ENCODE measurements around the gene MEX3A. TPM values are rescaled to one million over a fixed set of nuclear protein-coding genes. Genes with fewer than 3 reads are reported as not detected.
"Not testable (repeated sequence)": the region's sequence is repeated elsewhere in the genome, so short reads cannot be mapped to it uniquely, and the experiment has no call there.

The MEX3A gene
- total RNA-seq, 2 experiments from 2014 or later: 0.09 to 0.11 TPM

DNA sequence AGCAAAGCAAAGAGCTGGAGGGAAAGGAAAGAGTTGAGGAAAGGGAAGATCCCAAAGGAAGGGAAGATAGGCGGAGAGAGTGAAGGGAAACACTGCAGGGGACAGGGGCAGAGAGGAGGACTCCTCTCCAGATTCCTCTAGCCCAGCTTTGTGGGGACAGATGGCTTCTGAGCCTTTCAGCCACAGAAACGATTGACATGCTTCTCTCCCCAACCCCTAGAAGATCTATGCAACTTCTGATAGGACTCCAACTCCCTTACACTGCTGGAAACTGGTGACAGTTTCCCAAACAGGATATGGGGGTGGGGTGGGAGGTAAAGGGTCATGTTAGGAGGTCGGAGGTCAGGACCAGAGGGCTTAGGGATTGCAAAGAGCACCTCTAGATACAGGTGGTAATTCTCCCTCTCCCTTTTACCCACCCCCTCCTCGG lies 6.5 kb downstream of the MEX3A start:
- ATAC-seq (ENCODE audit: low read depth) (no peak), DNase-seq (no peak)
- no peak overlapping the region for H3K27ac Mint-ChIP-seq
- peaks cover 28% of the 10 kb centered on the region for H3K27me3 Mint-ChIP-seq
- H3K36me3 Mint-ChIP-seq: no peaks in the 10 kb centered on the region
- H3K4me3 Mint-ChIP-seq: no peak overlapping the region
- no peaks in the 10 kb centered on the region for H3K9me3 Mint-ChIP-seq
- H3K4me1 Mint-ChIP-seq: no peaks in the 10 kb centered on the region
- POLR2A ChIA-PET: no interaction called here

DNA sequence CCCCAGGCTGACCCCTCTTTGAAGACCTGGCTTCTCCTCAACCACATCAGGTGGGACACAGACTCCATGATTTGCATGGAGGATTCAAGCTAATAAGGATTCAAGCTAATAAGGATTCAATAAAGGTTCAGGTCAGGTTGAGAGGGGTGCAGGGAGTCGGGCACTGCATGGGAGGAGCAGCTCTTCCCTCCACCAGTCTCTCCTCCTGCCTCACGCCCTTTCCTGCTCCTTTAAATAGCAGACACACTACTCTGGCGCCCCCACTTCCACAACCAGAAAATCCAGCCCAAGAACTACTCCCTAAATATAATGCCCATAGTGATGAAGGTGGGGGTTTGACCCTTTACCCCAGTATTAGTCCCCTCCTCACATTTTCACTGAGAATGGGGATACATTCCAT lies 7.1 kb downstream of the MEX3A start:
- ATAC-seq (ENCODE audit: low read depth) (no peak), DNase-seq (no peak)
- H3K4me1 Mint-ChIP-seq: no peaks in the 10 kb centered on the region
- peaks cover 22% of the 10 kb centered on the region for H3K27me3 Mint-ChIP-seq
- H3K4me3 Mint-ChIP-seq: no peak overlapping the region
- no peaks in the 10 kb centered on the region for H3K36me3 Mint-ChIP-seq
- no peak overlapping the region for H3K27ac Mint-ChIP-seq
- no peaks in the 10 kb centered on the region for H3K9me3 Mint-ChIP-seq
- POLR2A ChIA-PET: no interaction called here

DNA sequence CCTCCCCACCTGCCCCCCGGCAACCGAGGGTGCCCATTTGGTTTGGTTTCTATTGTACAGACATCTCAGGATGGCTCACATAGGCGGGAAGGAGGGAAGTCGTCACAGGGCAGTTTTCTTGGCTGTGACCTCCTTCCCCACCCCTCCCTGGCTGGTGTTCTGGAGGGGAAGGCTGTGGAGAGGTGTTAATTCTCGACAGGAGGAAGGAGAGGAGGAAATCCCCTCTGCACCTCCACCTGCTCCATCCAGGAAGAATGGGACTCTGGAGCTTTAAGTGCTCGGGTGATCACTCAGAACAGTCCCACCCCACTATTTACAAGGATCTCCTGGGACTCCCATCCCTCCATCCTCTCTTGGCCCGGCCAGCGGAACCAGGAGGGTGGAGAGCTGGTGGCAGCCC lies 7.6 kb downstream of the MEX3A start:
- no peak overlapping the region for H3K27ac Mint-ChIP-seq
- no peak overlapping the region for H3K4me3 Mint-ChIP-seq
- DNase-seq (no peak), ATAC-seq (ENCODE audit: low read depth) (no peak)
- H3K9me3 Mint-ChIP-seq: no peaks in the 10 kb centered on the region
- H3K27me3 Mint-ChIP-seq: peaks cover 17% of the 10 kb centered on the region
- no peaks in the 10 kb centered on the region for H3K36me3 Mint-ChIP-seq
- POLR2A ChIA-PET: no interaction called here
- no peaks in the 10 kb centered on the region for H3K4me1 Mint-ChIP-seq

DNA sequence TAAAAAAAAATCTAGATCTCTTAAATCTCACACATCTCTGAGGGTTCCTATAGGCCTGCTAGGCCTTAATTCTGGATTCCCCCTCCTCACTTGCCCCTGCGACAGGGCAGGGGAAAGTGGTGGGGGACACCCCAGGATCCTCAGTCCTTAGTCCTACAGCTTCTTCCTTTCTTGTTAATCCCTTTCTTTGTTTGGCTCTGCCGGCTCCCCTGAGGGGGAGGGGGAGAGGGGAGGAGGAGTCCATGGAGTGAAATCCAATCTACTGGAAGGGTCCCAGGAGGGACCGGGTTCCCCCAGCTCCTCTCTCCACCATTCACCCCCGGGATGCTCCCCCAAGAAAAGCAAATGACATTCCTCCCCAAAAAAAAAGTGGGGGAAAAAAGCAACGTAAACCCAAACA lies 8.5 kb downstream of the MEX3A start:
- H3K4me3 Mint-ChIP-seq: no peak overlapping the region
- no peak for ATAC-seq (ENCODE audit: low read depth)
- H3K36me3 Mint-ChIP-seq: no peaks in the 10 kb centered on the region
- H3K4me1 Mint-ChIP-seq: no peaks in the 10 kb centered on the region
- no peaks in the 10 kb centered on the region for H3K9me3 Mint-ChIP-seq
- POLR2A ChIA-PET: interaction anchor here (0.7 to 1.1 kb wide), 2 partner anchors 14 to 763 kb away, joined by 3 to 4 read pairs; no protein-coding TSS in a partner anchor
- no peak overlapping the region for H3K27ac Mint-ChIP-seq
- peaks cover 12% of the 10 kb centered on the region for H3K27me3 Mint-ChIP-seq
- no peak for DNase-seq

DNA sequence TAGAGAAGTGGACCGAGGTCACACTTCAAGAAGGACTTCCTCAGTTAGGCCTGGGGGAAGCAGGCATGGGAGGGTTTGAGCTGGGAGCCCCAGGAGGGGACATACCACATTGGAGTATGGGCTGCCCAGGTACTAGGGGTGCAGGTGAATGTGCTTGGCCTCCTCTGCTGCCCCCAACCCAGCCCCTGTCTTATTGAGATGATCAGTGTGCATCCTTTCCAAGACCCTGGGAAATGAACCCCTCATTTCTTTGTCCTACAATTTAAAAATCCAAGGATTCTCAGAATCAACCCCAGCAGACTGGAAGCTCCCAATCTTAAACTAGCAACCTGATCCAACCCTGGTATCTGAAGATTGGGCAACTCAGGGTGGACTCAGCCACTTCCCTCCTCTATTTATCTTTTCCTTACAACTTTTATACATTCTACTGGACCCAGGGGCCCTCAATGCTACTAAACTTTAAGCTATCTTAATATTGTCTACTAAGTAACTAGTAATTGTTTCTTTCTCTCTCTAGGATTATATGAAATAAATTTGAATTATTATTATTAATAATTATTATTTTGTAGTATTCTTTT lies 9.1 kb downstream of the MEX3A start:
- H3K4me3 Mint-ChIP-seq: no peak overlapping the region
- no peak for DNase-seq
- no peaks in the 10 kb centered on the region for H3K9me3 Mint-ChIP-seq
- H3K4me1 Mint-ChIP-seq: no peaks in the 10 kb centered on the region
- POLR2A ChIA-PET: interaction anchor here (0.7 to 1.1 kb wide), 2 partner anchors 14 to 763 kb away, joined by 3 to 4 read pairs; no protein-coding TSS in a partner anchor
- no peak overlapping the region for H3K27ac Mint-ChIP-seq
- no peak for ATAC-seq (ENCODE audit: low read depth)
- peaks cover 12% of the 10 kb centered on the region for H3K27me3 Mint-ChIP-seq
- no peaks in the 10 kb centered on the region for H3K36me3 Mint-ChIP-seq

DNA sequence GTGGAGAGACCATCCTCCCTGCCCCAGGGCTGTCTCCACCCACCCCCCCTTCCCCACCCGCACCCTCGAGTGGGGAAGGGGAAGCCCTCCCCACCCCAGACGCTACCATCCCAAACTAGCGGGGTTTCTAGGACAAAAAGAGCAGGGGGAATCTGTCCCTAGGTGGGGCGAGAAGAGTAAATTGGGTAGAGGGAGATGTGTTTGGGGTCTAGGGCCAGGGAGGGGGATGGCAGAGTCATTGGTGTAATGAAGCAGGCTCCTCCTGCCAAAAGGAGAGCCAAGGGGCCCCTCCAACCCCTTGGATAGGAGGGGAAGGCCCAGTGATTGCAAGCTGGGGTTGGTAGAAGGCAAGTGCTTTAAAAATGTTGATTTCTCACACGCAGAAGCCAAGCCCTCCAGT lies 10.0 kb downstream of the MEX3A start:
- POLR2A ChIA-PET: no interaction called here
- ATAC-seq (ENCODE audit: low read depth): no peak
- no peak for DNase-seq
- Mint-ChIP-seq H3K36me3 (no peaks in the 10 kb centered on the region), H3K4me3 (no peak overlapping the region), H3K27ac (no peak overlapping the region), H3K27me3 (peaks cover 8% of the 10 kb centered on the region), H3K4me1 (no peaks in the 10 kb centered on the region), H3K9me3 (no peaks in the 10 kb centered on the region)

DNA sequence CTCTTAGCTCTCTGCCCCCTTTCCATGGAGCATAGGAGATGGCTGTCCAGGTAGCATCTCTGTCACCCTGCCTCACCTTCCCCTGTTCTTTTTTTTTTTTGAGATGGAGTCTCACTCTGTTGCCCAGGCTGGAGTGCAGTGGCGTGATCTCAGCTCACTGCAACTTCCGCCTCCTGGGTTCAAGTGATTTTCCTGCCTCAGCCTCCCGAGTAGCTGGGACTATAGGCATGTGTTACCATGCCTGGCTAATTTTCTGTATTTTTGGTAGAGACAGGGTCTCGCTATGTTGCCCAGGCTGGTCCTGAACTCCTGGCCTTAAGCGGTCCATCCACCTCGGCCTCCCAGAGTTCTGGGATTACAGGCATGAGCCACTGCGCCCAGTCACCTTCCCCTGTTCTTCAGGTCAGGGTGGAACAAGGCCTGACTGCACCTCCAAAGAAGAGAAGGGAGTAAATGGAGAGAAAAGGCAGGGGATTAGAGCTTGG lies 10.9 kb downstream of the MEX3A start:
- POLR2A ChIA-PET; H3K4me3 Mint-ChIP-seq; DNase-seq; H3K4me1 Mint-ChIP-seq; H3K36me3 Mint-ChIP-seq; H3K9me3 Mint-ChIP-seq; ATAC-seq (ENCODE audit: low read depth); H3K27me3 Mint-ChIP-seq; H3K27ac Mint-ChIP-seq: not testable (repeated sequence)

DNA sequence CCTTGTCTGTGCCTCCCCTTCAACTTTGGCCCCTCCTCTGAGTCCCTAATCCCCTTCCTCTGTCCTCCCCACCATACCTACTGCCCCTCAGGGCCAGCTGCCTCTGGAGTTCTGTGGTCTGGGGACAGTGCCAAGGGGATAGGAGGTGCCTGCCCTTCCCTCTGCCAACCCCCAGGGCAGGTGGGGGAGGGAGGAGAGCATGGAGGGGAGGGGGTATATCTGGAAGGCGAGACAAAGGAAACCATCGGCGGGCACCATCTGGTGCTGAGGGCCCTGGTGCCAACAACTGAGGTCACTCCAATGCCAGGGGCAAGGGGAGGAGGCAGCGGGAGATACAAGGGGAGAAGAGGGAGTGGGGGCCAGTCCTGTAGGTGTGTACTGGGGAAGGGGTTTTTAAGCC lies 11.7 kb downstream of the MEX3A start:
- no peaks in the 10 kb centered on the region for H3K36me3 Mint-ChIP-seq
- no peaks in the 10 kb centered on the region for H3K9me3 Mint-ChIP-seq
- no peak overlapping the region for H3K4me3 Mint-ChIP-seq
- peaks cover 6% of the 10 kb centered on the region for H3K4me1 Mint-ChIP-seq
- ATAC-seq (ENCODE audit: low read depth): no peak
- DNase-seq: no peak
- POLR2A ChIA-PET: no interaction called here
- H3K27ac Mint-ChIP-seq: no peak overlapping the region
- peaks cover 8% of the 10 kb centered on the region for H3K27me3 Mint-ChIP-seq

DNA sequence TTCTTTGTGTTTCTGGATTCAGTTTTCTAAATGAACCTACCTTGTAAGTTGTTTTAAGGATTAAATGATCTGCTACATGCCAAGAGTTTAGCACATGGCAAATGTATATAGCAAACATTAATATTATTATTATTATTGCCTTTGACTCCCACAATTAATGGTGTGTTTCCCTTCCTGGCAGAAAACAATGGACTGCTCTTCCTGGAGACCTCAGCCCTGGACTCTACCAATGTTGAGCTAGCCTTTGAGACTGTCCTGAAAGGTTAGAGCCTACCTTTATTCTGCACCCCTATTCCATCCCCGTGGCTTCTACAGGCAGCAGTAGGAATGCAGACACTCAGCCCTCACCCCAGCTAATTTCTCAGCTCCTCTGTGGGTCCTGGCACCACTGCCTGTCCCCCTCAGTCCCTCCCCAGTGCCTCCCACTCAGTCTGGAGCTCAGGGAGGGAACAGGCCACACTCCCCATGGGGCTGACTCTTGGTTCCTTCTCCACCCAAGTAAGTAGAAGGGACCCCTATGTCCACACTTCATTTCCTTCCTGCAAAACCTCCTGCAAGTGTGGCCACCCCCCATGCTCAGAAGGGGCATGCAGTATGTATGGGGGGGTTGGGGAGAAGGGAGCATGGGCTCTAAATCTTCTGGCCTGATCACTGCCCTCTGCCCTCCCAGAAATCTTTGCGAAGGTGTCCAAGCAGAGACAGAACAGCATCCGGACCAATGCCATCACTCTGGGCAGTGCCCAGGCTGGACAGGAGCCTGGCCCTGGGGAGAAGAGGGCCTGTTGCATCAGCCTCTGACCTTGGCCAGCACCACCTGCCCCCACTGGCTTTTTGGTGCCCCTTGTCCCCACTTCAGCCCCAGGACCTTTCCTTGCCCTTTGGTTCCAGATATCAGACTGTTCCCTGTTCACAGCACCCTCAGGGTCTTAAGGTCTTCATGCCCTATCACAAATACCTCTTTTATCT lies 12.5 kb downstream of the MEX3A start:
- Mint-ChIP-seq H3K27me3 (peaks cover 8% of the 10 kb centered on the region), H3K4me3 (no peak overlapping the region), H3K27ac (no peak overlapping the region), H3K9me3 (no peaks in the 10 kb centered on the region), H3K4me1 (peaks cover 8% of the 10 kb centered on the region), H3K36me3 (no peaks in the 10 kb centered on the region)
- DNase-seq (no peak), ATAC-seq (ENCODE audit: low read depth) (no peak)
- POLR2A ChIA-PET: no interaction called here

DNA sequence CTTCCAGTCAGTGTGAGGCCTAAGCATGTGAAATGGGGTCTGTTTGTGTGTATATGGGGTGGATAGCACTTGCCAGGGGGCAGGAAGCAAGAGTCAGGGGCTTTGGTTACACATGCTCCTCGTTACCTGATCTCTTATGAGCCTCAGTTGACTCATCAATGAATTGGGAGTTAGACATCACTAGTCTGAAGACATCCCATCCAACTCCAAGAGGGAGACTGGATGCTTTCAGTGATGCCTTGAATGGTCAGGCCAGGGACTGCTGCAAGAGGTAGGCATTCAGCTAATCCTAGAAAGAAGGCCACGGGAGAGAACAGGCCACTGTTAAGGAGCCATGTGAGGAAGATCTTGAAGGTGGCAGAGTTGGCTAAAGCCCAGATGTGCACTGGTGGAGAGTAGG lies 15.0 kb downstream of the MEX3A start:
- Mint-ChIP-seq H3K27me3 (peaks cover under 1% of the 10 kb centered on the region), H3K9me3 (no peaks in the 10 kb centered on the region), H3K4me1 (peaks cover 8% of the 10 kb centered on the region), H3K36me3 (no peaks in the 10 kb centered on the region), H3K27ac (no peak overlapping the region), H3K4me3 (no peak overlapping the region)
- POLR2A ChIA-PET: interaction anchor here (0.8 kb wide), 1 partner anchor 11 kb away, joined by 4 read pairs; no protein-coding TSS in a partner anchor
- no peak for ATAC-seq (ENCODE audit: low read depth)
- DNase-seq: no peak

DNA sequence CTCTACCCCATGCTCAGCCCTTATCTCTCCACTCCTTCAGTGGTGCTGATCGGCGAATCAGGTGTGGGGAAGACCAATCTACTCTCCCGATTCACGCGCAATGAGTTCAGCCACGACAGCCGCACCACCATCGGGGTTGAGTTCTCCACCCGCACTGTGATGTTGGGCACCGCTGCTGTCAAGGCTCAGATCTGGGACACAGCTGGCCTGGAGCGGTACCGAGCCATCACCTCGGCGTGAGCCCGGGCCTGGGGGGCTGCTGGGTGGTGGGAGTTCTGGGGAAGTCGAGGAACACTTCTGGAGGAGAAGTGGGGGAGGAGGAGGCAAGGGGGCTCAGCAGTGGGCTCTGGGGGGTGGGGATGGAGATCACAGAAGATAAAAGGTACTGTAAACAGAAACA lies 16.4 kb downstream of the MEX3A start:
- Mint-ChIP-seq H3K27me3 (no peaks in the 10 kb centered on the region), H3K36me3 (no peaks in the 10 kb centered on the region), H3K4me1 (peaks cover 8% of the 10 kb centered on the region), H3K4me3 (no peak overlapping the region), H3K9me3 (no peaks in the 10 kb centered on the region), H3K27ac (no peak overlapping the region)
- ATAC-seq (ENCODE audit: low read depth) (no peak), DNase-seq (no peak)
- POLR2A ChIA-PET: interaction anchor here (1.0 to 1.5 kb wide), 4 partner anchors 127 to 179 kb away, joined by 3 to 11 read pairs (median 3); partner anchors contain the start of gene KHDC4

DNA sequence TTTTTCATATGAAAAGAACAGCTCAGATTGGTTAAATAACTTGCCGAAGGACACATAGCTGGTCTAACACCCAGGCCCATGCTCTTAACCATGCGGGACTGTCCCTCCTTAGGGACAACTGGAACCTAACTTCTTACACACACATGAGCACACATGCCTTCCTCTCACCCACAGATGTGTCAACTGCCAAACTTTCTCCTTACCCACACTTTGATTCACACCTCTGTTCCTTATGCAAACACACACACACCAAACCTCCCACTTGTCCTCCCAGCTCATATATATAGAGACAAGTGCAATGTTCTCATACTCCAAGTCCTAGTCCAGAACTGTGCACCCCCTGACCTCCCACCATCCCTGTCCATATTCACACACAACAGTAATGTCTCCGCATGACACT lies 17.1 kb downstream of the MEX3A start:
- Mint-ChIP-seq H3K4me3 (no peak overlapping the region), H3K27me3 (no peaks in the 10 kb centered on the region), H3K36me3 (no peaks in the 10 kb centered on the region), H3K9me3 (no peaks in the 10 kb centered on the region), H3K27ac (peak overlapping the region; percentile 5), H3K4me1 (peaks cover 8% of the 10 kb centered on the region)
- ATAC-seq (ENCODE audit: low read depth): no peak
- no peak for DNase-seq
- POLR2A ChIA-PET: interaction anchor here (1.5 kb wide), 1 partner anchor 131 kb away, joined by 3 read pairs; the partner anchor contains the start of gene KHDC4

DNA sequence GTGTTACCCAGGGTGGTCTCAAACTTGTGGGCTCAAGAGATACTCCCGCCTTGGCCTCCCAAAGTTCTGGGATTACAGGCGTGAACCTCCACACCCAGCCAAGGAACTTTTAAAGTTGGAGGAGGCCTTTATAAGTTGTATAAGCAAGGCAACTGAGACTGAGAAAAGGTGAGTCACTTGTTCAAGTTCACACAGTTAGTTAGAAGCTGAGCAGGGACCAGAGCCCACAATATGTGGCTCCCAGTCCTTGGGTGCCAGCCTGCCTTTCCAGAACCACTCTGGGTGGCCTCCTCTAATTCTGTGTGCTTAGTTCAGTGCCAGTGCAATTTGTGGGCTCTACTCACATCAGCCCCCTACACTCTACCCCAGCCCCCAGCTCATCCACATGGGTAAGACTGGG lies 17.6 kb downstream of the MEX3A start:
- H3K9me3 Mint-ChIP-seq: no peaks in the 10 kb centered on the region
- H3K27ac Mint-ChIP-seq: no peak overlapping the region
- no peak overlapping the region for H3K4me3 Mint-ChIP-seq
- H3K36me3 Mint-ChIP-seq: no peaks in the 10 kb centered on the region
- ATAC-seq (ENCODE audit: low read depth): no peak
- POLR2A ChIA-PET: interaction anchor here (1.1 kb wide), 1 partner anchor 130 kb away, joined by 4 read pairs; the partner anchor contains the start of gene KHDC4
- peaks cover 8% of the 10 kb centered on the region for H3K4me1 Mint-ChIP-seq
- H3K27me3 Mint-ChIP-seq: no peaks in the 10 kb centered on the region
- no peak for DNase-seq

DNA sequence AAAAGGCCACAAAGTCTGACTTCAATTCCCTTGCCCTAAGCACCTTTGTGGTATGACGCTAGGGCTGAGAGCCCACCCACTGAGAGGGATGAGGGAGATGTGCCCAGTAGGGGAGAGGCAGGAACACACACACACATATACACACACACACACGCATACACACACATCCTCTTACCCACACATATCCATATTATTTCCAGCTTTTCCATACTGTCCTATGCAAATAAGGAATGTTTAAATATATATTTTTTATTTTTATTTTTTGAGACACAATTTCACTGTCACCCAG lies 18.3 kb downstream of the MEX3A start:
- no peak for ATAC-seq (ENCODE audit: low read depth)

More for the DNA sequence above, 18.3 kb downstream of the MEX3A start:
- Mint-ChIP-seq H3K27me3 (no peaks in the 10 kb centered on the region), H3K4me3 (no peak overlapping the region), H3K27ac (no peak overlapping the region), H3K36me3 (no peaks in the 10 kb centered on the region), H3K4me1 (peaks cover 8% of the 10 kb centered on the region), H3K9me3 (no peaks in the 10 kb centered on the region)
- POLR2A ChIA-PET: interaction anchor here (1.1 kb wide), 1 partner anchor 130 kb away, joined by 4 read pairs; the partner anchor contains the start of gene KHDC4
- DNase-seq: no peak
